HCT116 (cell line): Measurements from ENCODE around the gene SPTBN1. TPM values are rescaled to one million over a fixed set of nuclear protein-coding genes. Genes with fewer than 3 reads are reported as not detected.

Experiments
- ATAC-seq: fragments of 200-7000 bp; cut with Tn5 transposase; 2 replicates; pipeline ENCODE4 v1.9.1; 2020; ENCODE audit warnings: mild to moderate bottlenecking, moderate library complexity
- BruUV-seq: library from RNA; stranded (reverse); fragments of 400-500 nt; replicated peaks from 2 replicates; lab custom pipeline; 2021; lab: Mats Ljungman, UMichigan
- CTCF ChIA-PET: fragments of 300-600 bp; sonication (Branson Sonifier 250); formaldehyde crosslinking; loops from one replicate; lab custom pipeline; 2021; ENCODE audit warnings: antibody characterized with exemption; lab: Charles Lee
- POLR2A ChIA-PET: fragments of 300-600, 350-600 bp; sonication (Branson Sonifier 250); formaldehyde crosslinking; loops from one replicate; lab custom pipeline; 2021; ENCODE audit warnings: antibody characterized with exemption; lab: Charles Lee
- RAD21 ChIA-PET, 2 experiments: fragments of 300-600 bp; sonication (Branson Sonifier 250); formaldehyde crosslinking; loops; one replicate each; lab custom pipeline; 2023; ENCODE audit warnings: low total read pairs in 2 of 2; ENCODE audit not compliant: uncharacterized antibody in 2 of 2, unreplicated experiment in 2 of 2, low non-redundant PET in 1 of 2; lab: Charles Lee
- DNase-seq: peaks from one replicate; pipeline ENCODE4 v3.0.0-alpha.2; 2010; ENCODE audit warnings: low read depth, low spot score
- H2AFZ ChIP-seq: fragments of 200-600 bp; shearing (Covaris generic), sonication (generic); 2 replicates; pipeline ENCODE4 v1.6.1; 2017; ENCODE audit warnings: low read depth, mixed run types, mixed read lengths, antibody characterized with exemption, low read length; ENCODE audit not compliant: poor library complexity, severe bottlenecking
- H3K27ac ChIP-seq: 2 replicates; pipeline ENCODE4 v1.5.1; 2012; ENCODE audit warnings: low read depth, low read length
- H3K27me3 ChIP-seq: fragments of 200-600 bp; sonication (generic); 2 replicates; pipeline ENCODE4 v1.6.1; 2016; ENCODE audit warnings: mixed run types, low read length, mixed read lengths; ENCODE audit not compliant: insufficient read depth
- H3K36me3 ChIP-seq, 2 experiments: fragments of 200-500 bp in 1 of 2; fragments of 200-600 bp in 1 of 2; sonication (Bioruptor generic) in 1 of 2; sonication (generic) in 1 of 2; 2 replicates each; pipeline versions ENCODE4 v1.5.1 to v1.6.1; 2014 to 2016; ENCODE audit warnings: low read length in 2 of 2, inconsistent platforms in 1 of 2, mixed read lengths in 1 of 2, mixed run types in 1 of 2; ENCODE audit not compliant: insufficient read depth in 2 of 2, control insufficient read depth in 1 of 2
- H3K4me1 ChIP-seq, 2 experiments: fragments of 200-600 bp in 1 of 2; sonication (generic) in 1 of 2; 2 replicates each; pipeline versions ENCODE4 v1.5.1 to v1.6.1; 2012 to 2017; ENCODE audit warnings: low read length in 2 of 2, inconsistent platforms in 1 of 2, mild to moderate bottlenecking in 1 of 2, mixed read lengths in 1 of 2, mixed run types in 1 of 2, moderate library complexity in 1 of 2; ENCODE audit not compliant: insufficient read depth in 2 of 2, control insufficient read depth in 1 of 2
- H3K4me2 ChIP-seq: fragments of 200-600 bp; sonication (generic); 2 replicates; pipeline ENCODE4 v1.6.1; 2017; ENCODE audit warnings: mixed run types, low read length, mixed read lengths
- H3K4me3 ChIP-seq, 2 experiments: fragments of 200-600 bp in 1 of 2; sonication (generic) in 1 of 2; replicated peaks in 1 of 2; 2 replicates each; pipeline ENCODE4 v1.5.1; 2011 to 2016; ENCODE audit warnings: low read length in 2 of 2, control low read depth in 1 of 2, low read depth in 1 of 2, mild to moderate bottlenecking in 1 of 2, mixed read lengths in 1 of 2, mixed run types in 1 of 2
- H3K79me2 ChIP-seq: fragments of 200-600 bp; sonication (generic); 2 replicates; pipeline ENCODE4 v1.6.1; 2017; ENCODE audit warnings: mild to moderate bottlenecking, mixed run types, low read length, moderate library complexity, mixed read lengths; ENCODE audit not compliant: insufficient read depth
- H3K9ac ChIP-seq: fragments of 200-600 bp; sonication (generic); 2 replicates; pipeline ENCODE4 v1.6.1; 2016; ENCODE audit warnings: low read length, mixed read lengths
- H3K9me2 ChIP-seq: fragments of 200-600 bp; sonication (generic), shearing (Covaris generic); 2 replicates; pipeline ENCODE4 v1.6.1; 2017; ENCODE audit warnings: mixed run types, mild to moderate bottlenecking, moderate library complexity; ENCODE audit not compliant: insufficient read depth
- H3K9me3 ChIP-seq, 2 experiments: fragments of 200-500 bp in 1 of 2; fragments of 200-600 bp in 1 of 2; sonication (Bioruptor generic) in 1 of 2; sonication (generic) in 1 of 2; 2 replicates each; pipeline ENCODE4 v1.6.1; 2014 to 2017; ENCODE audit warnings: low read length in 2 of 2, mixed read lengths in 2 of 2, inconsistent platforms in 1 of 2, low read depth in 1 of 2, mild to moderate bottlenecking in 1 of 2, mixed run types in 1 of 2, moderate library complexity in 1 of 2; ENCODE audit not compliant: control insufficient read depth in 1 of 2, insufficient read depth in 1 of 2
- H4K20me1 ChIP-seq: fragments of 200-600 bp; sonication (generic), shearing (Covaris generic); 2 replicates; pipeline ENCODE4 v1.6.1; 2017; ENCODE audit warnings: mixed run types, mild to moderate bottlenecking, moderate library complexity; ENCODE audit not compliant: insufficient read depth
- CBX3 ChIP-seq: IDR thresholded peaks from 2 replicates; pipeline ENCODE4 v1.6.1; 2012; ENCODE audit warnings: low read depth
- CEBPB ChIP-seq: IDR thresholded peaks from 2 replicates; pipeline ENCODE4 v1.6.1; 2012; ENCODE audit warnings: low read depth
- CTCF ChIP-seq, 3 experiments: fragments of 200-600 bp in 1 of 3; sonication (generic) in 1 of 3; IDR thresholded peaks in 2 of 3; conservative IDR thresholded peaks in 1 of 3; 2 replicates each; pipeline ENCODE4 v1.5.1; 2012 to 2017; ENCODE audit warnings: low read depth in 2 of 3, low read length in 2 of 3, antibody characterized with exemption in 1 of 3, borderline replicate concordance in 1 of 3, control low read depth in 1 of 3, mild to moderate bottlenecking in 1 of 3, mixed read lengths in 1 of 3, mixed run types in 1 of 3, moderate library complexity in 1 of 3; ENCODE audit not compliant: insufficient read depth in 1 of 3
- ELF1 ChIP-seq: IDR thresholded peaks from 2 replicates; pipeline ENCODE4 v1.6.1; 2012; ENCODE audit warnings: low read depth, borderline replicate concordance
- FOSL1 ChIP-seq: IDR thresholded peaks from 2 replicates; pipeline ENCODE4 v1.6.1; 2012; ENCODE audit warnings: low read depth
- JUND ChIP-seq: IDR thresholded peaks from 2 replicates; pipeline ENCODE4 v1.6.1; 2012
- POLR2A ChIP-seq: IDR thresholded peaks from 2 replicates; pipeline ENCODE4 v1.7.0; 2011; ENCODE audit warnings: borderline replicate concordance; ENCODE audit not compliant: insufficient read depth, insufficient read length; ENCODE audit errors: extremely low read depth
- SIN3A ChIP-seq: IDR thresholded peaks from 2 replicates; pipeline ENCODE4 v1.6.1; 2012; ENCODE audit warnings: low read depth
- SP1 ChIP-seq: IDR thresholded peaks from 2 replicates; pipeline ENCODE4 v1.6.1; 2012; ENCODE audit warnings: low read depth
- YY1 ChIP-seq: IDR thresholded peaks from 2 replicates; pipeline ENCODE4 v1.6.1; 2011; ENCODE audit warnings: low read length, low read depth, moderate library complexity, mild to moderate bottlenecking; ENCODE audit not compliant: insufficient replicate concordance; ENCODE audit errors: extremely low read depth
- intact Hi-C: fragments of 100-400 bp; cut with micrococcal nuclease; formaldehyde crosslinking; loops from 2 replicates; pipeline ENCODE4 v1.10.0; 2022
- total RNA-seq: library from RNA; stranded (reverse); gene quantifications from one replicate; pipeline ENCODE4 v1.2.1, GENCODE V29; 2021; ENCODE audit not compliant: unreplicated experiment
- TF ChIP-seq, protein P1 (sequence below): IDR thresholded peaks from 2 replicates; pipeline ENCODE4 v1.6.1; 2012; ENCODE audit warnings: low read depth

The SPTBN1 gene
- total RNA-seq, 1 experiment from 2014 or later: 84.4 TPM

GRCh38 chr2:54648256-54648655, 192.1 kb downstream of the SPTBN1 start:
- Histone ChIP-seq H3K9me2 (no peaks in the 10 kb centered on the region), H4K20me1 (no peaks in the 10 kb centered on the region), H3K79me2 (no peaks in the 10 kb centered on the region), H3K27ac (no peak overlapping the region), H3K4me3 (no peak overlapping the region), H3K9ac (no peak overlapping the region), H3K4me1 (no peaks in the 10 kb centered on the region), H3K9me3 (no peaks in the 10 kb centered on the region), H3K27me3 (no peaks in the 10 kb centered on the region), H3K36me3 (peaks cover 46 to 55% of the 10 kb centered on the region in 2 experiments; a peak in 3 of 4 replicates), H3K4me2 (no peak overlapping the region), H2AFZ (no peak overlapping the region)
- intact Hi-C loops: no loop called here
- ATAC-seq (no peak), DNase-seq (no peak)
- RAD21 ChIA-PET: no interaction called here
- POLR2A ChIA-PET: interaction anchor here (0.6 kb wide), 1 partner anchor 20 kb away, joined by 3 read pairs; no protein-coding TSS in a partner anchor
- CTCF ChIA-PET: no interaction called here
- TF ChIP-seq, protein P1, sequence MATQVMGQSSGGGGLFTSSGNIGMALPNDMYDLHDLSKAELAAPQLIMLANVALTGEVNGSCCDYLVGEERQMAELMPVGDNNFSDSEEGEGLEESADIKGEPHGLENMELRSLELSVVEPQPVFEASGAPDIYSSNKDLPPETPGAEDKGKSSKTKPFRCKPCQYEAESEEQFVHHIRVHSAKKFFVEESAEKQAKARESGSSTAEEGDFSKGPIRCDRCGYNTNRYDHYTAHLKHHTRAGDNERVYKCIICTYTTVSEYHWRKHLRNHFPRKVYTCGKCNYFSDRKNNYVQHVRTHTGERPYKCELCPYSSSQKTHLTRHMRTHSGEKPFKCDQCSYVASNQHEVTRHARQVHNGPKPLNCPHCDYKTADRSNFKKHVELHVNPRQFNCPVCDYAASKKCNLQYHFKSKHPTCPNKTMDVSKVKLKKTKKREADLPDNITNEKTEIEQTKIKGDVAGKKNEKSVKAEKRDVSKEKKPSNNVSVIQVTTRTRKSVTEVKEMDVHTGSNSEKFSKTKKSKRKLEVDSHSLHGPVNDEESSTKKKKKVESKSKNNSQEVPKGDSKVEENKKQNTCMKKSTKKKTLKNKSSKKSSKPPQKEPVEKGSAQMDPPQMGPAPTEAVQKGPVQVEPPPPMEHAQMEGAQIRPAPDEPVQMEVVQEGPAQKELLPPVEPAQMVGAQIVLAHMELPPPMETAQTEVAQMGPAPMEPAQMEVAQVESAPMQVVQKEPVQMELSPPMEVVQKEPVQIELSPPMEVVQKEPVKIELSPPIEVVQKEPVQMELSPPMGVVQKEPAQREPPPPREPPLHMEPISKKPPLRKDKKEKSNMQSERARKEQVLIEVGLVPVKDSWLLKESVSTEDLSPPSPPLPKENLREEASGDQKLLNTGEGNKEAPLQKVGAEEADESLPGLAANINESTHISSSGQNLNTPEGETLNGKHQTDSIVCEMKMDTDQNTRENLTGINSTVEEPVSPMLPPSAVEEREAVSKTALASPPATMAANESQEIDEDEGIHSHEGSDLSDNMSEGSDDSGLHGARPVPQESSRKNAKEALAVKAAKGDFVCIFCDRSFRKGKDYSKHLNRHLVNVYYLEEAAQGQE: no peak
- TF ChIP-seq CEBPB (no peak), JUND (no peak), POLR2A (no peak), ELF1 (no peak), FOSL1 (no peak), CBX3 (no peak), SIN3A (no peak), SP1 (no peak), YY1 (no peak), CTCF (IDR thresholded peaks at IDR 0.05 in 2 of 3, conservative IDR thresholded peaks at IDR 0.05 in 1 of 3; ENCODE audit: borderline replicate concordance in 1 of 3, insufficient read depth in 1 of 3, low read depth in 2 of 3, low read length in 2 of 3) (no peak)
- no TSS peak for BruUV-seq
